ENCODE data around the gene STX8. TPM values are rescaled to one million over a fixed set of nuclear protein-coding genes. Genes with fewer than 3 reads are reported as not detected.

STX8 gene
- total RNA-seq, 2 donors from 2014 or later: 41.6 to 57.2 TPM

DNA sequence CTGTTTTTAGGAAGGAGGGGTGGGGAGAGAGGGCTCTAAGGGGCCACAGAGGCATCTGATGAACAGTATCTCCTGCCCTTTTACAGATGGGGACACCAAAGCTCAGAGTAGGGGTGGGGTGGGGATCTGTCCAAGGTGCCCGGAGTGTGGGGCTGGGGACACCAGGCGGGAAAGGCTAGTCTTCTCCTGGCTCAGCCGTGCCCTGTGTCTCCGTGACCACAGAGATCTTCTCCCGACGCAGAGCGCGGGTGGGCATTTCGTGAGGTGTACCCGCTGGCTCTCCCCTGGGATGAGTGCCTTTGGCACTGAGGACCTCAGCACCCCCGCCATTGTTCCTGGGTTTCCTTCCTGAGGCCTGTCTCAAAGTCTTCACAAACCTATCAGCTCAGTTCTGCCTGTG is 344.8 kb downstream of the STX8 start:
- H3K9me3 ChIP-seq: no peaks in the 10 kb centered on the region
- H3K27me3 ChIP-seq: no peaks in the 10 kb centered on the region
- H3K36me3 ChIP-seq: no peaks in the 10 kb centered on the region
- no peak for DNase-seq
- H3K27ac ChIP-seq: no peak overlapping the region
- H3K9ac ChIP-seq (ENCODE audit: low read depth in 2 of 2, low read length in 2 of 2): no peak overlapping the region
- no peak overlapping the region for H3K4me3 ChIP-seq
- TF ChIP-seq, protein P1, sequence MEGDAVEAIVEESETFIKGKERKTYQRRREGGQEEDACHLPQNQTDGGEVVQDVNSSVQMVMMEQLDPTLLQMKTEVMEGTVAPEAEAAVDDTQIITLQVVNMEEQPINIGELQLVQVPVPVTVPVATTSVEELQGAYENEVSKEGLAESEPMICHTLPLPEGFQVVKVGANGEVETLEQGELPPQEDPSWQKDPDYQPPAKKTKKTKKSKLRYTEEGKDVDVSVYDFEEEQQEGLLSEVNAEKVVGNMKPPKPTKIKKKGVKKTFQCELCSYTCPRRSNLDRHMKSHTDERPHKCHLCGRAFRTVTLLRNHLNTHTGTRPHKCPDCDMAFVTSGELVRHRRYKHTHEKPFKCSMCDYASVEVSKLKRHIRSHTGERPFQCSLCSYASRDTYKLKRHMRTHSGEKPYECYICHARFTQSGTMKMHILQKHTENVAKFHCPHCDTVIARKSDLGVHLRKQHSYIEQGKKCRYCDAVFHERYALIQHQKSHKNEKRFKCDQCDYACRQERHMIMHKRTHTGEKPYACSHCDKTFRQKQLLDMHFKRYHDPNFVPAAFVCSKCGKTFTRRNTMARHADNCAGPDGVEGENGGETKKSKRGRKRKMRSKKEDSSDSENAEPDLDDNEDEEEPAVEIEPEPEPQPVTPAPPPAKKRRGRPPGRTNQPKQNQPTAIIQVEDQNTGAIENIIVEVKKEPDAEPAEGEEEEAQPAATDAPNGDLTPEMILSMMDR (IDR thresholded peaks at IDR 0.05): no peak
- intact Hi-C loops (cut with DNase I): no loop called here
- no peaks in the 10 kb centered on the region for H3K4me1 ChIP-seq

- Histone ChIP-seq H3K9ac (ENCODE audit: low read depth in 2 of 2, low read length in 2 of 2) (no peak overlapping the region), H3K9me3 (no peaks in the 10 kb centered on the region), H3K4me1 (no peaks in the 10 kb centered on the region), H3K27ac (no peak overlapping the region), H3K4me3 (no peak overlapping the region), H3K27me3 (no peaks in the 10 kb centered on the region), H3K36me3 (no peaks in the 10 kb centered on the region)
- TF ChIP-seq, protein P1 (IDR thresholded peaks at IDR 0.05): no peak
- DNase-seq: no peak
- intact Hi-C loops (cut with DNase I): no loop called here
Measured at GRCh38 chr17:9230346-9230745, 345.3 kb downstream of the STX8 start.

- intact Hi-C loops (cut with DNase I): no loop called here
Measured at GRCh38 chr17:9229826-9230201, 345.8 kb downstream of the STX8 start.

GRCh38 chr17:9229160-9229825 is 346.3 kb downstream of the STX8 start:
- no peaks in the 10 kb centered on the region for H3K4me1 ChIP-seq
- no peaks in the 10 kb centered on the region for H3K27me3 ChIP-seq
- no peak for DNase-seq
- H3K36me3 ChIP-seq: no peaks in the 10 kb centered on the region
- TF ChIP-seq, protein P1 (IDR thresholded peaks at IDR 0.05): no peak
- no peak overlapping the region for H3K27ac ChIP-seq
- no peaks in the 10 kb centered on the region for H3K9me3 ChIP-seq
- intact Hi-C loops (cut with DNase I): no loop called here
- no peak overlapping the region for H3K9ac ChIP-seq (ENCODE audit: low read depth in 2 of 2, low read length in 2 of 2)
- H3K4me3 ChIP-seq: no peak overlapping the region

More at GRCh38 chr17:9229826-9230201, 345.8 kb downstream of the STX8 start:
- H3K4me1 ChIP-seq: no peaks in the 10 kb centered on the region
- H3K27me3 ChIP-seq: no peaks in the 10 kb centered on the region
- no peak overlapping the region for H3K27ac ChIP-seq
- no peak for DNase-seq
- no peaks in the 10 kb centered on the region for H3K9me3 ChIP-seq
- H3K36me3 ChIP-seq: no peaks in the 10 kb centered on the region
- TF ChIP-seq, protein P1 (IDR thresholded peaks at IDR 0.05): no peak
- H3K9ac ChIP-seq (ENCODE audit: low read depth in 2 of 2, low read length in 2 of 2): no peak overlapping the region
- H3K4me3 ChIP-seq: no peak overlapping the region

GRCh38 chr17:9228408-9229159 is 347.0 kb downstream of the STX8 start:
- Histone ChIP-seq H3K9ac (ENCODE audit: low read depth in 2 of 2, low read length in 2 of 2) (no peak overlapping the region), H3K9me3 (no peaks in the 10 kb centered on the region), H3K4me1 (no peaks in the 10 kb centered on the region), H3K27me3 (no peaks in the 10 kb centered on the region), H3K36me3 (no peaks in the 10 kb centered on the region), H3K4me3 (no peak overlapping the region), H3K27ac (no peak overlapping the region)
- intact Hi-C loops (cut with DNase I): no loop called here
- TF ChIP-seq, protein P1 (IDR thresholded peaks at IDR 0.05): no peak
- DNase-seq: no peak
